Kasumi-1 (cell line): ENCODE data around the gene GNB5.
"Not testable (repeated sequence)": the region's sequence is repeated elsewhere in the genome, so short reads cannot be mapped to it uniquely, and the experiment has no call there.

Source experiments
- DNase-seq, 2 experiments: peaks; one replicate each; lab custom pipeline; 2025; lab: John Stamatoyannopoulos, UW

GNB5 gene

DNA sequence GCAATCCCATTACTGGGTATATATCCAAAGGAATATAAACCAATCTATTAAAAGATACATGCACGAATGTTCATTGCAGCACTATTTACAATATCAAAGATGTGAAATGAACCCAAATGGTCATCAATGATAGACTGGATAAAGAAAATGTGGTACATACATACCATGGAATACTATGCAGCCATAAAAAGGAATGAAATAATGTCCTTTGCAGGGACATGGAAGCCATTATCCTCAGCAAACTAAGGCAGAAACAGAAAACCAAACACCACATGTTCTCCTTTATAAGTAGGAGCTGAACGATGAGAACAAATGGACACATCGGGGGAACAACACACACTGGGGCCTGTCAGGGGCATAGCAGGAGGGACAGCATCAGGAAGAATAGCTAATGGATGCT lies 21.0 kb downstream of the GNB5 start:
- DNase-seq: not testable (repeated sequence)

DNA sequence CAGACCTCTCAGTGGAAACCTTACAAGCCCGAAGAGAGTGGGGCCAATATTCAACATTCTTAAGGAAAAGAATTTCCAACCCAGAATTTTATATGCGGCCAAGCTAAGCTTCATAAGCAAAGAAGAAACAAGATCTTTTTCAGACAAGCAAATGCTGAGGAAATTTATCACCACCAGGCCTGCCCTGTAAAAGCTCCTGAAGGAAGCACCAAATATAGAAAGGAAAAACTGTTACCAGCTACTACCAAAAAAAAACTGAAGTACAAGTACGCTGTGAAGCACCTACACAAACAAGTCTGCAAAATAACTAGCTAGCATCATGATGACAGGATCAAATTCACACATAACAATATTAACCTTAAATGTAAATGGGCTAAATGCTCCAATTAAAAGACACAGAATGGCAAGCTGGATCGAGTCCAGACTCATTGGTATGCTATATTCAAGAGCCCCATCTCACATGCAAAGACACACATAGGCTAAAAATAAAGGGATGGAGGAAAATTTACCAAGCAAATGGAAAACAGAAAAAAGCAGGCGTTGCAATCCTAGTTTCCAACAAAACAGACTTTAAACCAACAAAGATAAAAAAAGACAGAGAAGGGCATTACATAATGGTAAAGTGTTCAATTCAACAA lies 25.6 kb downstream of the GNB5 start:
- not testable (repeated sequence) for DNase-seq

DNA sequence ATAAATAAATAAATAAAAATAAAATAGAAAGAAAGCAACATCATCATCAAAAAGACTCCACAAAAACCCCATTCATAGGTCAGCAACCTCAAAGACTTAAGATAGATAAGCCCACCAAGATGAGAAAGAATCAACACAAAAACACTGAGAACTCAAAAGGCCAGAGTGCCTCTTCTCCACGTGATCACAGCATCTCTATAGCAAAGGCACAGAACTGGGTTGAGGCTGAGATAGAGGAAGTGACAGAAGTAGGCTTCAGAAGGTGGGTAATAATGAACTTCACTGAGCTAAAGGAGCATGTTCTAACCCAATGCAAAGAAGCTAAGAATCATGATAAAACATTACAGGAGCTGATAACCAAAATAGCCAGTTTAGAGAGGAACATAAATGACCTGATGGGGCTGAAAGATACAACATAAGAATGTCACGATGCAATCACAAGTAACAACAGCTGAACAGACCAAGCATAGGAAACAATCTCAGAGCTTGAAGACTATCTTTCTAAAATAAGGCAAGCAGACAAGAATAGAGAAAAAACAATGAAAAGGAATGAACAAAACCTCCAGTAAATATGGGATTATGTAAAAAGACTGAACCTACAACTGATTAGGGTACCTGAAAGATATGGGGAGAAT lies 26.4 kb downstream of the GNB5 start:
- DNase-seq: peak in 1 of 2 experiments; percentile 11

DNA sequence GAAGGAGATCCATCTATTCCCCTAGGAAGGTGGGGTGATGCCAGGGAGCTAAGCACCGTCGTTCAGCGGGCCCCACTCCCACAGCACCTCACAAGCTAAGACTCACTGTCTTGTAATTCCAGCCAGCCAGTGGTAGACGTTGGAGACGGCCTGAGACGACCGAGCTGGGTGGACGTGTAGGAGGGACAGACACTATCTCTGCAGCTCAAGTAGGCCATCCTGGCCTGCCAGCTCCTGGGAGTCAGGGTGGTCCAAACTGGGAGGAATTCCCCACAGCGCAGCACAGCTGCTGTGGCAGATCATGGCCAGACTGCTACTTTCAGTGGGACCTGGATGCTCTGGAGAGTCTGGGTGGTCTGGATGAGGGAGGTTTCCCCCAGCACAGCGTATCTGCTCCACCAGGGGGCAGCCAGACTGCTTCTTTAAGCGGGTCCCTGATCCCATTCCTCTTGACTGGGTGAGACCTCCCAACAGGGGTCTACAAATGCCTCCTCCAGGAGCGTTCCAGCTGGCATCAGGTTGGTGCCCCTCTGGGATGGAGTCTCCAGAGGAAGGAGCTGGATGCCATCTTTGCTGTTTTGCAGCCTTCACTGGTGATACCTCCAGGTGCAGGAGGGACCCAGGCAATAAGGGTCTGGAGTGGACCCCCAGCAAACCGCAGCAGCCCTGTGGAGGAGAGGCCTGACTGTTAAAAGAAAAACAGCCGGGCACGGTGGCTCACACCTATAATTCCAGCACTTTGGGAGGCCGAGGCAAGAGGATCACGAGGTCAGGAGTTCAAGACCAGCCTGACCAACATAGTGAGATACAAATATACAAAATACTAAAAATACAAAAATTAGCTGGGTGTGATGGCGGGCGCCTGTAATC lies 27.6 kb downstream of the GNB5 start:
- no peak for DNase-seq

DNA sequence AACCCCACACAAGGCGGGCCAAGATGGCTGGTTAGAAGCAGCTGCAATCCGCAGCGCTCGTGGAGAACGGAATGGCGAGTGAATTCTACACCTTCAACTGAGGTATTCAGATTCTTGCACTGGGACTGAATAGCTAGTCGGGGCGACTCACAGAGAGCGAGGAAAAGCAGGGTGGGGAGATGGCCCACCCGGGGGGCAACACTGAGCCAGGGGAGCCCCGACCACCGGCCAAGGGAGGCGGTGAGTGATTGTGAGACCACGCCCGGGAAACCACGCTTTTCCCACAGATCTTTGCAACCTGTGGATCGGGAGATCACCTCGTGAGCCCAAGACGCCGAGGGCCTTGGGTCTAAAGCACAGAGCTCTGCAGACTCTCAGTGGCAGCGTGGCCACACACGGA lies 28.3 kb downstream of the GNB5 start:
- no peak for DNase-seq

DNA sequence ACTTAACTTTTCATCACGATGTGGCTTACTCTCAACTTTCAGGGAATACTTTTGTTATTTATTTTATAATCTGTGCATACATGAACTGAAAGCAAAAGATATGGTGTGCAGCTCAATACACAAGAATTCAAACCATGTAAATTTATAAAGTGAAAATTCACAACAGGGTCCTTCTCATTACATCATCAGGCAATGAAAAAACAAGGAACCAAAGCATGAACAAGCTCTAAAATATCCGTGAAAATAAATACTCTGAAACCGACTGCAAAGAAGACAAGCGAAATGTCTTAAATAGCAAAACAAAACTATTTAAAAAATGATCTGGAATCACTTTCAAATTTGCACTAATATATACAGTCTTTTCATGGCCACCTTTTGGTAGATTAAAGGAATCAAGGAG lies 28.9 kb downstream of the GNB5 start:
- no peak for DNase-seq

DNA sequence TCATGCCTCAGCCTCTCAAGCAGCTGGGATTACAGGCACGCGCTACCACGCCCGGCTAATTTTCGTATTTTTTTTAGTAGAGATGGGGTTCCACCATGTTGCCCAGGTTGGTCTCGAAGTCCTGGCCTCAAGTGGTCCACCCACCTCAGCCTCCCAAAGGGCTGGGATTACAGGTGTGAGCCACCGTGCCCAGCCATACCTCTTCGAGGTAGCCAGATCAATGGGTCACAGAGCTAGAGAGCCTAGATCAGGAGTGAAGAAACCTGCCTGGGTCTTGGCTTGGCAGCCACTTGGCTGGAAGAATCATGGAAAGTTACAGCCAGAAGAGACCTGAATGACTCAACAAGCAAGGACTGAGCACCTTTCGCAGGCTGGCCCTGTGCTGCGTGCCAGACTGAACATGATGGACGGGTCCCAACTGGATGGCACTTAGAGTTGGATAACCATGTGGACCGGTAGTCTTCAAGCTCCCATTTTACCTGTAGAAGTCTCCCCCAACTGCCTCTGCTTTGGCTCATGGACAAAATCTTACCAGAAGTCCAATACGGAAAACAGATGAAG lies 29.7 kb downstream of the GNB5 start:
- DNase-seq: no peak

DNA sequence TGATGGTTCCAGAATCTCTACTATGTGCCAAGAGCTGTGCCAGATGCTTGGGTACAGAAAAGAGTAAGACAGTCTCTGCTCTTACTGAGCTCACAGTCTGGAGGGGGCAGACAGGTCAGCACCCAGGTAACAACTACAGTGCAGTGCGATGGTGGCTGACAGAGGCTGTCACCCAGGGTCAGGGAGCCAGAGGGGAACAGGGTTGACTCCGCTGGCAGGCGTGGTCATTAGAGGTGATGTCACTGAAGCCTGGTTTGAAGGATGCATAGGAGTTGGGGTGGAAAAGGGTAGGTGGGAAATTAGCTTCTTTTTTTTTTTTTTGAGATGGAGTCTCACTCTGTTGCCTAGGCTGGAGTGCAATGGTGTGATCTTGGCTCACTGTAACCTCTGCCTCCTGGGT lies 31.5 kb downstream of the GNB5 start:
- no peak for DNase-seq

DNA sequence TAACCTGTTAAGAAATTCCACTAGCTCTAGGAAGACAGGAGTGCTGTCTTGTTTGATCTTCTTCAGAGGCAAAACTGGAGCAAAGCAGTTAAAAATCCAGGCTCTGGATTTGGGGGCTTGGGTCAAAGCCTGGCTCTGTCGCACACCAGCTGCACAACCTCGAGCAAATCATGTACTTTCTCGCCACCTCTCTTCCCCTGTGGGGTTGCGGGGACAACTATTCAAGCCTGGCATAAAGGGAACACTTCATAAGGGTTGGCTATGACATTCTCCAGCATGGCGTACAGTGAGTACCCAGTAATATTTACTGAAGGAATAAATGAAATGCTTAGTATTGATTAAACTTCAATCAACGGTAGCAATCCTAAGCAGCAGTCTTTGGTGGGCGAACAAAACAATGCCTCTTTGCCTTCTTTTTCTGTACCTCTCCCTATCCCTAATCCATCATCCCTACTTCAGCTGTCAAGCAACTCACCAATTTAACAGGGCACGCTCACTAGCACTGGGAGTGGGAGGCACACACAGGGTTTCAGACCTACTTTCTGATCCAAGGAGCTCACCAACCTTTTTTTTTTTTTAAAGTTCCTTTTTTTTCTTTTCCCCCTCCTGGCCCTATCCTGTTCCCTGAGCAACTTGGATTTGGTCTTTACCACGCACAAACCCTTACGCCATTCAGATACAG lies 33.0 kb downstream of the GNB5 start:
- DNase-seq: no peak

DNA sequence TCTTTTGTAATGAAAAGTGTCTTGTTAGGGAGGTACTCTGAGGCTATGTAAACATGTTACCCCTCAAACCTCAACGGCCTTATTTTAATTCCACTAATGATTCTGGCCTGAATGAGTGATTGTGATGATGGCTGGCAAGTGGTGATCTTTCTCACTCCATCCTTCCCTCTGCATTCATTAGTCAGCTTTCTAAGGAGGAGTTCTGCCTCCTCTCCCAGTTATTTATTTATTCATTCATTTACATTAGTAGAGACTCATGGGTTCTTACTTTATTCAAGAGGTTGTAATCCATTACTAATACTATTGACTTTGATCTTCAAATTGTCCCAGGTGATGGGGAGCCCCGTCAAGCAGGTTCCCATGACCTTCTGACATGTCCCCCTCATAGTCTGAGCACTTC lies 35.3 kb downstream of the GNB5 start:
- DNase-seq: no peak

DNA sequence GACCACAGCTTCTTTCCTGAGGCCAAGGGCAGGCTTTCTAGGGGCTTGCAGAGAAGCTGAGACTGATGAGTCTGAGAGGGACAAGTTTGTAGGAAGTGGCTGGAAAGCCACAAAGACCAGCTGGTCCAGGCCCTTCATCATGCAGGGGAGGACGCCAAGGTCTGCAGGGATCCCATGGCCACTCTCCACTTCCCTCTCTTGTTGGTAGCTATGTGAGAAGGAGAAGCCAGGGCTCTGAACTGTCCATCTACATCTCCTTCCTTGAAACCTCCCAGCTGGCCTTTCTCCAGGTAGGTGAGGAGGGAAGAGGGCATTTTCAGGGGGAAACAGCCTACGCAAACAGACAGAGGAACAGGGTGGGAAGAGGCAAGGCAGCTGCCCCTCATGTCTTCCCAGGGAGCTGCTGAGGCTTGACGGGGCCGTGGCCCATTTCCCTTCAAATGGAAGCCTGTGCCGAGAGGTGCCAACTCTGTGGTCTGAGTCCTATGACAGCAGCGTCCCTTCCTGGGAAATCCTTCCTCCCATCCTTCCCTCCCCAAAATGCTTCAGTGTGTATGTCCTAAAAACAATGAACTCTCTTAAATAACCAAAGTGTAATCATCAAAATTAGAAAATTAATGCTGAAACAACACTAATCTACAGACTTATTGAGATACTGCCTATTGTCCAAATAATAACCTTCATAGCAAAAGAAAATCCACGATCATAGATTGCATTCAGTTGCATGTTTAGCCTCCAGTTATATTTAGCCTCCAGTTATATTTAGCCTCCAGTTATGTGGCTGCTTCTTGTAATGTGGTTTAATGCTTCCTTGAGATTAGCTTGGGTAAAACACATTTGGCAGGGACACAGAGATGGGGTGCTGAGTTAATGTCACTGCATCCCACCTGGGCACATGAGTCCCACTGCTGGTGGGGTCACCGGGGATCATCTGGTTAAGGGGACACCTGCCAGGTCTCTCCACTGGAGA lies 36.0 kb downstream of the GNB5 start:
- no peak for DNase-seq

DNA sequence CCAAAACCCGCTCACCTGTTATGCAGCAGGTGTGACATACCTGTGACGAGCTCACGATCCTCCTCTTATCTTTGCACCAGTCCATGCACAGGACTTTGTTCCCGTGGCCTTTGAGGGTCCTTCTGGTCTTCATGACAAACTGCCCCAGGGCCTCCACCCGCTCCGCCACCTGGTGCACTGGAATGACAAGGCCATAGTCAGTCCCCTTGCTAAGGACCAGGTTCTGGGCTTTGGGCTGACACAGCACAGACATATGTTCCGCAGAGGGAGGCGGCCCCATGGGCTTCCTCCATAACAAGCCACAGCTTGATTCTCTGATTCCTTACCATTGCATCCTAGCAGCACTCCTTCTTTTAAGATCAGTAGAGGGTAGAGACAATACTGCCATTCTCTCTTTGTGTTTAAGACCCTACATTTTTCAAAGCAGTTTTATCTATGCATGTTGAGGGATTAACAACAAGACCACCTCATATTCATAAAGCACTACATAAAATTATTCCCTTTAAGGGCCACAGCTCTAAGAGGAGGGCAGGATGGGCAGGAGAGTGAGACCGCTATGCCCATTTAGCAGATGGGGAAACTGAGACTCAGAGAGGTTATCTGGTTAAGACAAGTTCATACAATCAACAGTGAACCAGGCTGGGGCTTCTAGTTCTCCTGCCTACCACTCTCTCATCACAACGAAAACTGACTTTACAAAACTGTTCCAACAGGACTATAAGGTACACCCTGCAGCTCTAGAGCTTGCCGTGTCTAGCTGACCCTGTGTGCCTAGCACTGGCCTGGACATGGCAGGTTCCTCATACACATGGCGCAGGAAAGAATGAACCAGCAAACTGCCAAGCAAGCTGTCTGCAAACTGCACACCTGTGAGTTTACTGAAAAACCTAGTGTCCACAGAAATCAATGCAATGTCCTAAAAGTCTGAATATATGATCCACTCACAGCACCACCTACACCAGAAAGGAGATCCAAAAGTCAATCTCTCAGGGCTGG lies 37.0 kb downstream of the GNB5 start:
- no peak for DNase-seq

DNA sequence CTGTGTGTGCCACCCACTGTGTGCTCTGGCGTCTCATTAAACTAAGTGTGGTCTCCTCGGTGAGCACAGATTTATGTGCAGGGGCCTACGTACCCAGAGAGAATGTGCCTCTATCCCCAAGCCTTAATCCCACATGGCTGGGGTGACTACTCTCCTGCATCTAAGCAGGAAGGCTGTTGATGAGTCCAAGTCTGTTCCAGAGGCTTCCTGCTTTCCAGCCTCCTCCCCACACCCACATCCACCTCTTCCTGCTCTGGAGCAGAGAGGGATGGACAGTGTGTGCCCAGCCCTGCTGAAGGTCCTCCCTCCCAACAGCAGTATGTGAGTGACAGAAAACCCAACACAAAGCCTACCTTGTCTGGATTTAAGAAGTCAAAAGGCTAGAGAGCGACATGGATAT lies 39.8 kb downstream of the GNB5 start:
- no peak for DNase-seq

DNA sequence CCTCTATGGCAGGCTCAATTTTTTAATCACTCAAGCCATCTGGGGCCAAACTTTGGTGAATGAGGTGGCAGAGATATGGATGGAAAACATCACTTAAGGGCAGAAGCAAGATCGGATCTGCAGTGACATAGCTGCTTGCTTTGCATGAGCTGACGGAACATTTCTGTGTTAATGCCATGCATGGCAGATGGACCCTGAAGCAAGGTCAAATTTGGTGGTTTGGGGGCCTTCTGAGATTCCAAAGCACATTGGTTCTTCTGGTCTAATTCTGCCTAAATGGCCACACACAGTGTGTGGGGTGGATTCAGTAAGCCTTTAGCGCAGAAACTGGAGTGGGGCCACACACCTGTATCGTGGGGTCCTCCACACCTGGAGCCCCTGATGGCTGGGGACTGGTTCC lies 40.3 kb downstream of the GNB5 start:
- no peak for DNase-seq

DNA sequence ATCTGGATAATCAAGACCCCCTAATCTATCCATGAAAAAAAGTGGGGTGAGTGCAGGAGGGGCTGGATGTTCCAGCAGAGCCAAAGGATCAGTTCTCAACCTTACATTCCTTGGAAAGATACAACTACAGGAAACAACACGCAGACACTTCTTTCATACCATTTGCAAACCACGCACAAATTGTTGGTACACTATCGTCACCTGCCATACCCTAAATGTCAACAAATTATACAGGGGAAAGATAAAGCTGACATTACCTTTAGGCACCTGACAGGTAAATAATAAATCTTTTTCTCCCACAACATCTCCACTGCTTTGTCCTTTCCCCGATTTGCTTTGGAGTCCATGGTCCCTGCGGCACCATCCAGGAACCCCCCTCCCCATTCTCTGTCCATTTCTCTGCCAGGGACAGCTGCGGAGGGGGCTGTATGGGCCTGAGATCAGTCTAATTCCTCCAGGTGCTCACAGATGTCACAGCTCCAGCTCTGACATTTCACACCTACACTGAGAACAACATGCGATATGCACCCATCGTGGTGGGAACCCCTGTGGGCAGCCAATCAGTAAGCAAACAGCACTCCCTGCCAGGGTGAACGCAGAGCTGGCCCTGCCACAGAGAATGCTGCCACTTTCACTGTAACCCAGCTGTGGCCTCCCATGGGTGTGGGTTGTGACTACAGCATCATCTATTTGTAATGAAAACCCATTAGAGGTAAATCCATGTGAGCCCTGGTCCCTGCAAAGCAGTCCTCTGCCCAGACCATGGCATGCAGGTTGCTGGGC lies 41.0 kb downstream of the GNB5 start:
- no peak for DNase-seq

DNA sequence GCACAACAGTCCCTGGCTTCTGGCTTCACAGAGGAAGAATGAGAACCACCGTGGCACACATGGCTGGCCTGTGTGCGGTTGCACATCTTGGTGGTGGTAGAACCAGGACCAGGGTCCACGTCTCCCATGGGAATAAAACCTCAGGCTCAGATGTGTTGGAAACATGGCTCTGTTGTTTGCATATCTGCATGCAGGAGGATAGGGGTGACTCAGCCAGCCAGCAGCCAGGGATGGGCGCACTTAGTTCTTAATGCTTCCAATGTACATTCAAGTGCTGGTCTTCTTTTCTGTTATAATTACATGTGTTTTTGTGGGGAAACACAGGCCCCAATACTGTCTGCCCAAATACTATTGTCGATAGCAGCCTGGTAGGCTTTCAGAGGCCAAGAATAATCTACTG lies 42.8 kb downstream of the GNB5 start:
- DNase-seq: no peak

DNA sequence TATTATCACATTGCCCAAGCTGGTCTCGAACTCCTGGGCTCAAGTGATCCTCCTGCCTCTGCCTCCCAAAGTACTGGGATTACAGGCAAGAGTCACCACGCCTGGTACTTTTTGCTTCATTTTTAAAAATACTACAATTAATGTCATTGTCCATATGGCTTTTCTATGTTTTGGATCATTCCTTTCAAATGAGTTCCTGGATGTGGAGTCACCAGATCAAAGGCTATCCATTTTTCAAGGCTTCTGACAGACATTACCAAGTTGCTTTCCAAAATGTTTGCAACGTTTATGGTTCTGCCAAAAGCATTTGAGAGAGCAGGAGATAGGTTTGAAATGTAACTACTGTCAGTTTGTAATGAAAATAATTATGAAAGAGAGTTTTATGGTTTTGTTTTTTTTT lies 44.4 kb downstream of the GNB5 start:
- no peak for DNase-seq

DNA sequence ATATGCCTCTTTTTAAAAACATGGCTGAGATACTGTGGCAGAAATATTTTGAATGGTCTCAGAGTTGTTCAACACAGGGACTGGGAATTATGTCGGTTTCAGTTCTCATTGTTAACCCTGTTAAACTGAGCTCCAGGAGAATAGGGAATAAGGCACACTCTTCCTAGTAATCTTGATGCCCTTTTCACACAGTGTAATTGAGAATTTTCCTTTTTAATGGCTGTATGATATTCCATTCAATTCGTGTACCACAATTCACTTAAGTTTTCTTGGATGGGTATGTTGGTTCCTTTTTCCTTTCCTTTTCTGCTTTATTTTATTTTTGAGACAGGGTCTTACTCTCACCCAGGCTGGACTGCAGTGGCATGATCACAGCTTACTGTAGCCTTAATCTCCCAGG lies 44.9 kb downstream of the GNB5 start:
- DNase-seq: no peak

DNA sequence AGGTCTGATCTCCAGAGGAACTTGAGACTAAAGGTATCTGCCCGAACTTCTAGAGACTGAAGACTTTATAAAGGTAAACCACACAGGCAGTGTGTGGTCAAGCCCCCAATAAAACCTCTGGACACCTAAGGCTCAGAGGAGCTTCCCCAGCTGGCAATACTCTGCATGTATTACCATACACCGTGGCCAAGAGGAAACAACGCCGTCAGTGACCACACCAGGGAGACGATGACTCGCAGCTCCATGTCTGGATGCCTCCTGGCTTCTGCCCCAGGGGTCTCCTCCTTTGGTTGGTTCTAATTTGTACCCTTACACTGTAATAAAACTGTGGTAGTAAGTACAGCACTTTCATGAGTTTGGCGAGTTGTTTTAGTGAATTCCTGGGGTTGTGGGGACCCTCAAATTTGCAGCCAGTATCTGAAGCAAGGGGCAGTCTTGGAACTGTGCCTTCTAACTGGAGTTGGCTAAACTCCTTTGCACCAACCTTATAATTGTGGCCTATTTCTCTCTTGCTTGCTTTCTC lies 46.5 kb downstream of the GNB5 start:
- DNase-seq: no peak
